HG02571 (cell line): ENCODE data around the gene DAD1.
"Not testable (repeated sequence)": the region's sequence is repeated elsewhere in the genome, so short reads cannot be mapped to it uniquely, and the experiment has no call there.

Source experiments
- ATAC-seq: cut with Tn5 transposase; IDR thresholded peaks from one replicate; pipeline ENCODE4 v1.9.1; 2021; ENCODE audit warnings: mild to moderate bottlenecking, moderate library complexity; ENCODE audit not compliant: unreplicated experiment

The DAD1 gene

GRCh38 chr14:22553861-22554497 is 35.0 kb downstream of the DAD1 start:
- not testable (repeated sequence) for ATAC-seq

GRCh38 chr14:22553445-22553844 is 35.6 kb downstream of the DAD1 start:
- no peak for ATAC-seq

GRCh38 chr14:22552827-22553076 is 36.3 kb downstream of the DAD1 start:
- no peak for ATAC-seq

GRCh38 chr14:22552001-22552826 is 36.8 kb downstream of the DAD1 start:
- ATAC-seq: no peak

GRCh38 chr14:22551605-22551997 is 37.4 kb downstream of the DAD1 start:
- no peak for ATAC-seq

GRCh38 chr14:22549981-22550673 is 38.9 kb downstream of the DAD1 start:
- ATAC-seq: peak; percentile 61

GRCh38 chr14:22549324-22549962 is 39.6 kb downstream of the DAD1 start:
- ATAC-seq: no peak

- no peak for ATAC-seq
Measured at GRCh38 chr14:22547948-22548750, 40.9 kb downstream of the DAD1 start.

- ATAC-seq: no peak
Measured at GRCh38 chr14:22547313-22547947, 41.6 kb downstream of the DAD1 start.

GRCh38 chr14:22546722-22547071 is 42.3 kb downstream of the DAD1 start:
- no peak for ATAC-seq

GRCh38 chr14:22545842-22546721 is 42.9 kb downstream of the DAD1 start:
- ATAC-seq: no peak

- no peak for ATAC-seq
Measured at GRCh38 chr14:22544881-22545420, 44.1 kb downstream of the DAD1 start.

GRCh38 chr14:22544406-22544805 is 44.6 kb downstream of the DAD1 start:
- no peak for ATAC-seq

GRCh38 chr14:22543570-22544357 is 45.3 kb downstream of the DAD1 start:
- not testable (repeated sequence) for ATAC-seq

GRCh38 chr14:22542360-22542759 is 46.7 kb downstream of the DAD1 start:
- ATAC-seq: no peak

GRCh38 chr14:22541721-22542120 is 47.3 kb downstream of the DAD1 start:
- no peak for ATAC-seq

- ATAC-seq: no peak
Measured at GRCh38 chr14:22540811-22541360, 48.1 kb downstream of the DAD1 start.

GRCh38 chr14:22540293-22540692 is 48.7 kb downstream of the DAD1 start:
- ATAC-seq: no peak
